ENCODE data around the gene SMIM10L2A. TPM values are rescaled to one million over a fixed set of nuclear protein-coding genes. Genes with fewer than 3 reads are reported as not detected.
"Not testable (repeated sequence)": the region's sequence is repeated elsewhere in the genome, so short reads cannot be mapped to it uniquely, and the experiment has no call there.

SMIM10L2A gene
- total and polyA plus RNA-seq, 7 donors: 0.08 to 0.58 (median 0.14) TPM

DNA sequence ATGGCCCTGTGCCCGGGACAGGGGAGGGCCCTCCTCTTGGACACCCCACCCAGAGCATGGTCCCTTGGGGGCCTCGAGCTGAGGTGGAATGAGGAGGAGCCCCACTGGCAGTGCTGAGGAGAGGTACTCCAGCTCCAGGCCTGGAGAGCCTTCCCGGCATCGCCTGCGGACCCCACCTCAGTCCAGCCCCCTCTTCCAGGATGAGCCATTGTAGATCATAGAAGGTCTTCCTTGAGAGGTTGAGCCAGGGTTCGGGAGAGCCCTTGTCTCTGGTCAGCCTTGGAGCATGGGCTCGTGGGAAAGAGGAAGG, 16.9 kb downstream of the SMIM10L2A start:
- intact Hi-C loops (cut with DNase I): no loop called here
- H3K9me3 ChIP-seq: no peaks in the 10 kb centered on the region
- H3K4me1 ChIP-seq: no peaks in the 10 kb centered on the region
- H3K36me3 ChIP-seq (ENCODE audit: insufficient read depth in 1 of 2, low read depth in 1 of 2): no peaks in the 10 kb centered on the region
- ATAC-seq (no peak), DNase-seq (no peak)
- H3K4me3 ChIP-seq: no peak overlapping the region
- TF ChIP-seq, protein P1, sequence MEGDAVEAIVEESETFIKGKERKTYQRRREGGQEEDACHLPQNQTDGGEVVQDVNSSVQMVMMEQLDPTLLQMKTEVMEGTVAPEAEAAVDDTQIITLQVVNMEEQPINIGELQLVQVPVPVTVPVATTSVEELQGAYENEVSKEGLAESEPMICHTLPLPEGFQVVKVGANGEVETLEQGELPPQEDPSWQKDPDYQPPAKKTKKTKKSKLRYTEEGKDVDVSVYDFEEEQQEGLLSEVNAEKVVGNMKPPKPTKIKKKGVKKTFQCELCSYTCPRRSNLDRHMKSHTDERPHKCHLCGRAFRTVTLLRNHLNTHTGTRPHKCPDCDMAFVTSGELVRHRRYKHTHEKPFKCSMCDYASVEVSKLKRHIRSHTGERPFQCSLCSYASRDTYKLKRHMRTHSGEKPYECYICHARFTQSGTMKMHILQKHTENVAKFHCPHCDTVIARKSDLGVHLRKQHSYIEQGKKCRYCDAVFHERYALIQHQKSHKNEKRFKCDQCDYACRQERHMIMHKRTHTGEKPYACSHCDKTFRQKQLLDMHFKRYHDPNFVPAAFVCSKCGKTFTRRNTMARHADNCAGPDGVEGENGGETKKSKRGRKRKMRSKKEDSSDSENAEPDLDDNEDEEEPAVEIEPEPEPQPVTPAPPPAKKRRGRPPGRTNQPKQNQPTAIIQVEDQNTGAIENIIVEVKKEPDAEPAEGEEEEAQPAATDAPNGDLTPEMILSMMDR (IDR thresholded peaks at IDR 0.05): no peak
- peaks cover 0 to 3% (median 0%) of the 10 kb centered on the region in 3 donors for H3K27me3 ChIP-seq (ENCODE audit: insufficient read depth in 3 of 3, low read length in 2 of 3)
- H3K27ac ChIP-seq: no peak overlapping the region
- WGBS, 3 donors: 63 to 70% (median 70%) methylated on average over 4 to 7 of the region's 7 CpGs

DNA sequence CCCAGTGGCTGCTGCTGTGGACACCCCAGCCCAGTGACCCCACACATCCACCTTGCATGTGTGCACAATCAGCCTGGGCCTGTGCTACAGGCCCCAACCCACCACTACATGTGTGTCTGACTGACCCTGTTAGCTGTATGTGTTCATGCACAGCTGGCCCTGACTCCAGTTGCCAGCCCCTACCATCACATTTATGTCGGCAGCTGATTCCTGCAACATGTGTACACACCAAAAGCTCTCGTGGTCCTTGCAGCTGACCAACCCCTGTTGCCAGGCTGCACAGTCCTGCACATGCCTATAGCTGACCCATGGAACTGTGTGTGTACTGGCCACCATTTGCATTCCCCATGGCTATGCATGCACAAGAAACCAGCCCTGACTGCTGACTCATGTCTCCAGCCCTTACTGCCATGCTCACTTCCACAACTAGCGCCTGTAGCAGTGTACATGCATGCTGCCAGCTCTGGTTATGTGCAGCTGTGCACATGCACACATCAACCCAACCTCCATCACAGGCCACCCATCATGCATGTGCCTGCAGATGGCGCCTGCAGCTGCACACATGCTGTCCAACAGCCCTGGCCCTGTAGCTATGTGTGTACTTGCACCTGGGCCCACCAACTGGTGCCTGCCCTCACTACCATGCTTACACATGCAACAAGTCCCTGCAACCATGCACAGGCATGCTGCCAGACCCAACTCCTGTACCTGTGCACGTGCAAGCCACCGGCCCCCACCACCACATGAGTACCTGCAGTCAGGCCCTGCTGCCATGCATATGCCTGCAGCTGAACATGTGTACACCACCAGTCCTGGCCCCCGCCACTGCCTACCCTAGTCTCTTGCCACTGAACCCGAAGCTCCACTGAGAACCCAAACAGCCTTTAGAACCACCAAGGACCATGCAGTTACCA, 28.1 kb downstream of the SMIM10L2A start:
- Histone ChIP-seq H3K9me3 (no peaks in the 10 kb centered on the region), H3K27ac (no peak overlapping the region), H3K27me3 (ENCODE audit: insufficient read depth in 3 of 3, low read length in 2 of 3) (peaks cover 0 to 6% (median 0%) of the 10 kb centered on the region in 3 donors), H3K4me3 (no peak overlapping the region), H3K36me3 (ENCODE audit: insufficient read depth in 1 of 2, low read depth in 1 of 2) (no peaks in the 10 kb centered on the region), H3K4me1 (no peaks in the 10 kb centered on the region)
- ATAC-seq (no peak), DNase-seq (no peak)
- 61 to 81% (median 77%) methylated on average over 7 to 8 of the region's 8 CpGs for WGBS, 3 donors
- intact Hi-C loops (cut with DNase I): no loop called here
- TF ChIP-seq, protein P1 (IDR thresholded peaks at IDR 0.05): no peak

DNA sequence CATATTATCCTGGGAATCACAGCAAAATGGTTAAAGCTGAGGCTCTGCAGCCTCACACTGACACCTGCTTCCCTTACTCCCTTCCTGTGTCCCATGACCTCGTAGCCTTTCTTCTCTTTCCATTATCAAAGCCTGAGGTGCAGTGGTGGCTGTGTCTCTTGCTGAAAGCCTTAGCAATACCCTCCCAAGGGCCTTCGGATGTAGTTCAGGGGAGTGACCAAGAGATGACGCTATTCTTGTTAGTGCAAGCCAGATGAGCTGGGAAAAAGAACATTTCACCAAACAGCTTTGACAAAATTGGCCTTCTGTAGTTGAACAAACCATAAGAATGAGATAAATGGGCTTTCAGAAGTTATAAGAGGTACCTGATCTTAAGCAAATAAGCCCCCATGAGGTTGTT, 31.6 kb downstream of the SMIM10L2A start:
- Histone ChIP-seq H3K36me3 (ENCODE audit: insufficient read depth in 1 of 2, low read depth in 1 of 2) (no peaks in the 10 kb centered on the region), H3K4me3 (no peak overlapping the region), H3K27ac (no peak overlapping the region), H3K27me3 (ENCODE audit: insufficient read depth in 3 of 3, low read length in 2 of 3) (peaks cover 0 to 4% (median 0%) of the 10 kb centered on the region in 3 donors), H3K9me3 (peaks cover 15% of the 10 kb centered on the region), H3K4me1 (no peaks in the 10 kb centered on the region)
- intact Hi-C loops (cut with DNase I): no loop called here
- 34 to 58% (median 57%) methylated on average over 3 of the region's 3 CpGs for WGBS, 3 donors
- DNase-seq (no peak), ATAC-seq (no peak)
- TF ChIP-seq, protein P1 (IDR thresholded peaks at IDR 0.05): no peak

DNA sequence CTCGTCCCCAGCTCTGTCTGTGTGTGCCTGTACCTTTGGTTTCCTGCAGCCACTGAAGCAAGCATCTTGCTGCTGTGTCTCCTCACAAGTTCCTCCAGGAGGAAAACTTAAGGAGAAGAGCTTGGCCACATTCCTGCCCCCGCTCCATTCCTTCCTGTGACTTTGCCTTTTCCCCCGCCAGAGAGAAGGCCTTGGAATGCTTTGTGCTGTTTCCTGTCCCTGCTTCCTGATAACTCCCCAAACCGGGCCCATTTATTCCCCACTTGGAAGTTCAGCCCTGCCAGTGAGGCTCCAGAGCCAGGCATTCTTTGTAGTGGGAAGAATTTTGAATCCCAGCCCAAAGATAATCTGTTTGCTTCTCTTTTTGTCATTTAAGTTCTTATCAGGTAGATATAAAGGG, 33.1 kb downstream of the SMIM10L2A start:
- Histone ChIP-seq H3K4me1 (no peaks in the 10 kb centered on the region), H3K9me3 (peaks cover 16% of the 10 kb centered on the region), H3K27ac (no peak overlapping the region), H3K4me3 (no peak overlapping the region), H3K27me3 (ENCODE audit: insufficient read depth in 3 of 3, low read length in 2 of 3) (no peaks in the 10 kb centered on the region), H3K36me3 (ENCODE audit: insufficient read depth in 1 of 2, low read depth in 1 of 2) (no peaks in the 10 kb centered on the region)
- 31 to 40% (median 37%) methylated on average over 4 of the region's 4 CpGs for WGBS, 3 donors
- intact Hi-C loops (cut with DNase I): no loop called here
- DNase-seq (no peak), ATAC-seq (no peak)
- TF ChIP-seq, protein P1 (IDR thresholded peaks at IDR 0.05): no peak

DNA sequence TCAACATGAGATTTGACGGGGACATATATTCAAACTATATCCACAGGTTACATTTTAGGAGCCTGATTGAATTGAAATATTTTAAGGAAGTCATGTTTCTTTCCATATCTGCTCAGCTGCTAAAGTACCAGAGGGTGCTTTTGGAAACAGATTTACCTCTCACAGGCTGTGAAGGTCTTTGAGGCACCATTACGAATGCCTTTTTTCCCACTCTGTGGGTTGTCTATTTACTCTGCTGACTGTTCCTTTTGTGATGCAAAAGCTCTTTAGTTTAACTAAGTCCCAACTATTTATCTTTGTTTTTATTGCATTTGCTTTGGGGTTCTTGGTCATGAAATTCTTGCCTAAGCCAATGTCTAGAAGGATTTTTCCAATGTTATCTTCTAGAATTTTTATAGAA, 40.0 kb downstream of the SMIM10L2A start:
- 64 to 84% (median 84%) methylated on average over 2 of the region's 2 CpGs for WGBS, 3 donors
- intact Hi-C loops (cut with DNase I): not testable (repeated sequence)

More for the DNA sequence above, 40.0 kb downstream of the SMIM10L2A start:
- not testable (repeated sequence) for H3K36me3 ChIP-seq (ENCODE audit: insufficient read depth in 1 of 2, low read depth in 1 of 2); DNase-seq; H3K27me3 ChIP-seq (ENCODE audit: insufficient read depth in 3 of 3, low read length in 2 of 3); H3K27ac ChIP-seq; H3K4me3 ChIP-seq; ATAC-seq; H3K4me1 ChIP-seq
- H3K9me3 ChIP-seq: peaks cover 12% of the 10 kb centered on the region

Data from psoas muscle (tissue), 8 donors.